ENCODE data around the gene NCOA1. TPM values are rescaled to one million over a fixed set of nuclear protein-coding genes. Genes with fewer than 3 reads are reported as not detected.

NCOA1 gene
- total and polyA plus RNA-seq, 10 of the 15 experiments (the other 5 are each of a cell fraction or from before 2014, with no cell fraction given): 1.8 to 35.6 (median 6.1) TPM

- Histone ChIP-seq H3K9ac (ENCODE audit: control insufficient read depth, insufficient read depth, low read length) (no peak overlapping the region), H3K4me3 (no peak overlapping the region), H3K27ac (ENCODE audit: control insufficient read depth, insufficient read depth) (0 out of 2 replicates have a peak overlapping the region, but pooled peaks have one; percentile 13), H3K36me3 (ENCODE audit: control insufficient read depth in 2 of 2, insufficient read depth in 2 of 2, low read length in 1 of 2) (no peaks in the 10 kb centered on the region), H2AFZ (ENCODE audit: control insufficient read depth, low read depth, low read length) (no peak overlapping the region), H4K20me1 (ENCODE audit: control insufficient read depth, insufficient read depth) (no peaks in the 10 kb centered on the region), H3K79me2 (ENCODE audit: control insufficient read depth, insufficient read depth, low read length) (peaks cover 73% of the 10 kb centered on the region), H3K9me3 (replicated peaks; ENCODE audit: control insufficient read depth, insufficient read depth, low read length) (no peaks in the 10 kb centered on the region), H3K4me1 (ENCODE audit: control insufficient read depth, insufficient read depth, low read length) (peaks cover 15% of the 10 kb centered on the region), H3K27me3 (replicated peaks in 1 of 2; ENCODE audit: control insufficient read depth in 2 of 2, insufficient read depth in 2 of 2, low read length in 1 of 2) (no peaks in the 10 kb centered on the region), H3K4me2 (ENCODE audit: control insufficient read depth, insufficient read depth) (no peak overlapping the region)
- TF ChIP-seq ESRRA (IDR thresholded peaks at IDR 0.05; ENCODE audit: low read length) (no peak), ZNF384 (IDR thresholded peaks at IDR 0.05; ENCODE audit: borderline replicate concordance, low read depth, low read length) (peak; percentile 41; the same call in 1 of the 2 replicates), ZNF24 (IDR thresholded peaks at IDR 0.05) (peak; percentile 88)
- in situ Hi-C loops (cut with MboI) (no loop called here), intact Hi-C loops (cut with micrococcal nuclease; ENCODE audit: unreplicated experiment) (no loop called here)
- RAD21 ChIA-PET (ENCODE audit: unreplicated experiment): interaction anchor here (0.7 to 1.5 kb wide), 8 partner anchors 9 to 624 kb away, joined by 3 to 6 read pairs (median 4); no protein-coding TSS in a partner anchor
- SMC1A ChIA-PET (ENCODE audit: uncharacterized antibody, unreplicated experiment): interaction anchor here (0.6 to 2.2 kb wide), 14 partner anchors 9 to 432 kb away, joined by 3 to 12 read pairs (median 3); no protein-coding TSS in a partner anchor
- BruUV-seq (replicated peaks): no TSS peak
- FAIRE-seq: no peak
- WGBS (ENCODE audit: insufficient coverage, insufficient replicate concordance, low lambda C conversion rate, missing lambda C conversion rate): no CpG with 5 or more reads among the region's 2 CpGs
- no peak for DNase-seq (ENCODE audit: low read depth, low spot score)
- ATAC-seq: peak; percentile 89
- CTCF ChIA-PET: interaction anchor here (0.8 to 1.0 kb wide), 3 partner anchors 21 to 97 kb away, joined by 3 read pairs; no protein-coding TSS in a partner anchor
- POLR2A ChIA-PET: interaction anchor here (0.6 to 1.6 kb wide), 7 partner anchors 9 to 271 kb away, joined by 3 to 6 read pairs (median 4); no protein-coding TSS in a partner anchor
Measured at GRCh38 chr2:24515831-24516230, 24.8 kb downstream of the NCOA1 start.

GRCh38 chr2:24517247-24517646, 26.2 kb downstream of the NCOA1 start:
- H3K9ac ChIP-seq (ENCODE audit: control insufficient read depth, insufficient read depth, low read length): no peak overlapping the region

More at GRCh38 chr2:24517247-24517646, 26.2 kb downstream of the NCOA1 start:
- H2AFZ ChIP-seq (ENCODE audit: control insufficient read depth, low read depth, low read length): peak overlapping the region; percentile 1
- 97% methylated on average over 5 of the region's 5 CpGs for WGBS (ENCODE audit: insufficient coverage, insufficient replicate concordance, low lambda C conversion rate, missing lambda C conversion rate)
- ChIA-PET POLR2A (no interaction called here), CTCF (interaction anchor here (0.7 kb wide), 2 partner anchors 56 to 75 kb away, joined by 3 read pairs; no protein-coding TSS in a partner anchor), SMC1A (ENCODE audit: uncharacterized antibody, unreplicated experiment) (interaction anchor here (0.6 to 1.2 kb wide), 4 partner anchors 10 to 60 kb away, joined by 3 to 6 read pairs (median 4); no protein-coding TSS in a partner anchor), RAD21 (ENCODE audit: unreplicated experiment) (no interaction called here)
- peak overlapping the region; percentile 13 for H3K27ac ChIP-seq (ENCODE audit: control insufficient read depth, insufficient read depth)
- peaks cover 61% of the 10 kb centered on the region for H3K79me2 ChIP-seq (ENCODE audit: control insufficient read depth, insufficient read depth, low read length)
- no peaks in the 10 kb centered on the region for H3K36me3 ChIP-seq (ENCODE audit: control insufficient read depth in 2 of 2, insufficient read depth in 2 of 2, low read length in 1 of 2)
- FAIRE-seq (no peak), ATAC-seq (peak; percentile 32), DNase-seq (ENCODE audit: low read depth, low spot score) (no peak)
- BruUV-seq (replicated peaks): no TSS peak
- intact Hi-C loops (cut with micrococcal nuclease; ENCODE audit: unreplicated experiment) (no loop called here), in situ Hi-C loops (cut with MboI) (no loop called here)
- H3K27me3 ChIP-seq (replicated peaks in 1 of 2; ENCODE audit: control insufficient read depth in 2 of 2, insufficient read depth in 2 of 2, low read length in 1 of 2): no peaks in the 10 kb centered on the region
- H3K4me3 ChIP-seq: peak overlapping the region; percentile 34; the same call in 1 of the 2 replicates
- no peaks in the 10 kb centered on the region for H4K20me1 ChIP-seq (ENCODE audit: control insufficient read depth, insufficient read depth)
- peaks cover 9% of the 10 kb centered on the region; the same call in 1 of the 2 replicates for H3K4me1 ChIP-seq (ENCODE audit: control insufficient read depth, insufficient read depth, low read length)
- H3K9me3 ChIP-seq (replicated peaks; ENCODE audit: control insufficient read depth, insufficient read depth, low read length): no peaks in the 10 kb centered on the region
- no peak for TF ChIP-seq HSF1 (IDR thresholded peaks at IDR 0.05; ENCODE audit: low read depth, low read length)
- TF ChIP-seq EZH2 (IDR thresholded peaks at IDR 0.05; ENCODE audit: borderline replicate concordance, control insufficient read depth, low read depth, low read length): no peak
- no peak for TF ChIP-seq ZNF274 (IDR thresholded peaks at IDR 0.05; ENCODE audit: insufficient read depth, insufficient read length)
- TF ChIP-seq MEF2B (IDR thresholded peaks at IDR 0.05; ENCODE audit: partially characterized antibody, poor library complexity, severe bottlenecking): peak; percentile 17
- no peak for TF ChIP-seq PKNOX1 (IDR thresholded peaks at IDR 0.05)
- H3K4me2 ChIP-seq (ENCODE audit: control insufficient read depth, insufficient read depth): peak overlapping the region; percentile 15

All from GM12878 (cell line).